Thoracic aorta (tissue), 2 donors: Measurements from ENCODE around the gene CTIF. TPM values are rescaled to one million over a fixed set of nuclear protein-coding genes. Genes with fewer than 3 reads are reported as not detected.
A peak's percentile ranks its signal among the peaks of the same experiment; 100 is the strongest.

Experiments
- ATAC-seq: fragments of 150-250 bp; one replicate; pipeline ENCODE4 v1.8.0; 2017; ENCODE audit warnings: low read depth; ENCODE audit not compliant: insufficient number of reproducible peaks, low FRiP score
- DNase-seq: peaks from one replicate; pipeline ENCODE4 v3.0.0-alpha.2; 2020; ENCODE audit warnings: low spot score
- H3K27ac ChIP-seq, 2 donors: fragments of 200-600 bp; sonication (generic); 1 replicate in 1 of 2; 2 replicates in 1 of 2; pipeline ENCODE4 v1.5.1; 2016; ENCODE audit warnings: mild to moderate bottlenecking in 2 of 2, moderate library complexity in 2 of 2
- H3K27me3 ChIP-seq: fragments of 200-600 bp; sonication (generic); replicated peaks from 2 replicates; pipeline ENCODE4 v1.6.0; 2016; ENCODE audit warnings: mild to moderate bottlenecking; ENCODE audit not compliant: insufficient read depth
- H3K36me3 ChIP-seq: fragments of 200-600 bp; sonication (generic); one replicate; pipeline ENCODE4 v1.5.1; 2016
- H3K4me1 ChIP-seq, 2 donors: fragments of 200-600 bp; sonication (generic); 1 replicate in 1 of 2; 2 replicates in 1 of 2; pipeline versions ENCODE4 v1.5.1 to v1.6.0; 2016; ENCODE audit warnings: low read depth in 2 of 2, mild to moderate bottlenecking in 1 of 2; ENCODE audit not compliant: control insufficient read depth in 1 of 2
- H3K4me3 ChIP-seq: fragments of 200-600 bp; sonication (generic); 2 replicates; pipeline ENCODE4 v1.5.1; 2016; ENCODE audit warnings: mild to moderate bottlenecking
- H3K9me3 ChIP-seq: fragments of 200-600 bp; sonication (generic); 2 replicates; pipeline ENCODE4 v1.5.1; 2016
- CTCF ChIP-seq: fragments of 200-600 bp; sonication (generic); IDR thresholded peaks from one replicate; pipeline ENCODE4 v1.5.1; 2019; ENCODE audit warnings: antibody characterized with exemption
- total RNA-seq, 2 donors: library from RNA; depleted of rRNA; stranded (reverse); fragments of >200 nt; gene quantifications; one replicate each; pipeline versions ENCODE4 v1.1.0 to v1.2.3, GENCODE V29; 2016

Gene CTIF
- total RNA-seq, 2 donors from 2014 or later: 63.3 to 125 TPM

GRCh38 chr18:48820483-48821250 lies 281.8 kb downstream of the CTIF start:
- ATAC-seq (no peak), DNase-seq (no peak)
- H3K36me3 ChIP-seq: peaks cover 8% of the 10 kb centered on the region

GRCh38 chr18:48821251-48821590 lies 282.4 kb downstream of the CTIF start:
- H3K36me3 ChIP-seq: peaks cover 8% of the 10 kb centered on the region
- ATAC-seq: no peak
- H3K4me3 ChIP-seq: no peak overlapping the region
- peaks cover 11 to 31% of the 10 kb centered on the region in 2 donors for H3K4me1 ChIP-seq
- H3K27me3 ChIP-seq: no peaks in the 10 kb centered on the region
- DNase-seq: no peak
- no peak for TF ChIP-seq CTCF
- H3K9me3 ChIP-seq: no peaks in the 10 kb centered on the region
- no peak overlapping the region for H3K27ac ChIP-seq

More at GRCh38 chr18:48820483-48821250, 281.8 kb downstream of the CTIF start:
- no peaks in the 10 kb centered on the region for H3K27me3 ChIP-seq
- peaks cover 13 to 31% of the 10 kb centered on the region in 2 donors for H3K4me1 ChIP-seq
- no peak overlapping the region for H3K4me3 ChIP-seq
- no peak overlapping the region for H3K27ac ChIP-seq
- TF ChIP-seq CTCF: no peak
- H3K9me3 ChIP-seq: no peaks in the 10 kb centered on the region

- ATAC-seq (no peak), DNase-seq (no peak)
- H3K27ac ChIP-seq: no peak overlapping the region
- no peaks in the 10 kb centered on the region for H3K27me3 ChIP-seq
- peaks cover 16 to 35% of the 10 kb centered on the region in 2 donors for H3K4me1 ChIP-seq
- H3K36me3 ChIP-seq: peaks cover 8% of the 10 kb centered on the region
- H3K9me3 ChIP-seq: no peaks in the 10 kb centered on the region
- no peak for TF ChIP-seq CTCF
- H3K4me3 ChIP-seq: no peak overlapping the region
Measured at GRCh38 chr18:48821845-48822244, 283.0 kb downstream of the CTIF start.

GRCh38 chr18:48824231-48824970 lies 285.6 kb downstream of the CTIF start:
- no peaks in the 10 kb centered on the region for H3K9me3 ChIP-seq
- no peaks in the 10 kb centered on the region for H3K27me3 ChIP-seq
- TF ChIP-seq CTCF: no peak
- ATAC-seq (no peak), DNase-seq (no peak)
- H3K4me3 ChIP-seq: no peak overlapping the region
- H3K4me1 ChIP-seq: peaks cover 36 to 59% of the 10 kb centered on the region in 2 donors
- H3K27ac ChIP-seq: peak overlapping the region in 1 of 2 donors; percentile 83
- no peaks in the 10 kb centered on the region for H3K36me3 ChIP-seq

GRCh38 chr18:48825101-48825745 lies 286.4 kb downstream of the CTIF start:
- DNase-seq (no peak), ATAC-seq (no peak)
- Histone ChIP-seq H3K27me3 (no peaks in the 10 kb centered on the region), H3K9me3 (no peaks in the 10 kb centered on the region), H3K4me3 (no peak overlapping the region), H3K36me3 (no peaks in the 10 kb centered on the region), H3K4me1 (peaks cover 43 to 68% of the 10 kb centered on the region in 2 donors), H3K27ac (peak overlapping the region; percentile 60 to 83)
- no peak for TF ChIP-seq CTCF
